ENCODE results near the gene WDR33. TPM values are rescaled to one million over a fixed set of nuclear protein-coding genes. Genes with fewer than 3 reads are reported as not detected.

The WDR33 gene
- total and polyA plus RNA-seq, 2 of the 13 experiments (the other 11 are each of a cell fraction or from before 2014, with no cell fraction given), result 54.9 to 78.2 TPM

GRCh38 chr2:127683757-127684156 is 127.2 kb downstream of the WDR33 start:
- TF ChIP-seq ZNF687 (CRISPR knock-in tag; IDR thresholded peaks at IDR 0.05) (0 out of 2 replicates have a peak, but pooled peaks have one; percentile 23), PLRG1 (conservative IDR thresholded peaks at IDR 0.05) (no peak)
- H3K36me3 ChIP-seq (replicated peaks in 1 of 2; ENCODE audit: control insufficient read depth in 1 of 2, insufficient read depth in 2 of 2, low read length in 2 of 2), result no peaks in the 10 kb centered on the region
- intact Hi-C loops (cut with micrococcal nuclease; ENCODE audit: unreplicated experiment) (no loop called here), in situ Hi-C loops (cut with HindIII; ENCODE audit: extremely low pct_ligation_motif_present, low pct_unique_long_range_greater_than_20kb) (no loop called here)
- no peak for ATAC-seq
- no peak overlapping the region for H2AFZ ChIP-seq (ENCODE audit: low read length)
- no peak overlapping the region for H3K4me2 ChIP-seq (ENCODE audit: low read depth, low read length)
- peaks cover 5% of the 10 kb centered on the region for H3K9me3 ChIP-seq (ENCODE audit: low read length)
- BruUV-seq (replicated peaks), result no TSS peak
- H3K79me2 ChIP-seq (ENCODE audit: insufficient read depth, low read length), result no peaks in the 10 kb centered on the region
- CTCF ChIA-PET (ENCODE audit: low intra/inter-chr PET ratio, low total read pairs), result no interaction called here
- H3K27ac ChIP-seq (ENCODE audit: extremely low read length, insufficient read depth, low read length), result no peak overlapping the region
- no peak for DNase-seq (ENCODE audit: low spot score)
- 73% methylated on average over 12 of the region's 15 CpGs for WGBS (ENCODE audit: low lambda C conversion rate)
- H3K9ac ChIP-seq (ENCODE audit: insufficient read depth, low read depth, low read length), result no peak overlapping the region
- H3K4me3 ChIP-seq (replicated peaks in 1 of 3; ENCODE audit: insufficient read depth in 1 of 3, low read depth in 2 of 3, low read length in 3 of 3), result no peak overlapping the region
- no peak for FAIRE-seq
- H4K20me1 ChIP-seq (ENCODE audit: insufficient read depth, low read length), result no peaks in the 10 kb centered on the region
- POLR2A ChIA-PET, result interaction anchor here (0.7 kb wide), 1 partner anchor 9 kb away, joined by 3 read pairs; no protein-coding TSS in a partner anchor
- H3K27me3 ChIP-seq (ENCODE audit: control insufficient read depth in 1 of 2, insufficient read depth in 2 of 2, low read length in 2 of 2), result peaks cover 3 to 49% of the 10 kb centered on the region in 2 experiments
- H3K4me1 ChIP-seq (ENCODE audit: insufficient read depth, low read length), result peaks cover 15% of the 10 kb centered on the region

GRCh38 chr2:127683056-127683455 is 127.9 kb downstream of the WDR33 start:
- TF ChIP-seq SOX6 (IDR thresholded peaks at IDR 0.05), result no peak
- no peak for TF ChIP-seq SOX6 (CRISPR knock-in tag; IDR thresholded peaks at IDR 0.05)
- TF ChIP-seq ZNF703 (CRISPR knock-in tag; IDR thresholded peaks at IDR 0.05; ENCODE audit: borderline replicate concordance), result no peak
- no peak for TF ChIP-seq ZNF329 (CRISPR knock-in tag; IDR thresholded peaks at IDR 0.05; ENCODE audit: low read depth)
- TF ChIP-seq DPF2 (CRISPR knock-in tag; IDR thresholded peaks at IDR 0.05; ENCODE audit: borderline replicate concordance, low read depth), result no peak
- no peak for TF ChIP-seq SP4 (CRISPR knock-in tag; IDR thresholded peaks at IDR 0.05)
- no peak for TF ChIP-seq ATM (IDR thresholded peaks at IDR 0.05; ENCODE audit: borderline replicate concordance)
- no peak for TF ChIP-seq XBP1 (CRISPR knock-in tag; IDR thresholded peaks at IDR 0.05)
- FAIRE-seq (no peak), ATAC-seq (no peak), DNase-seq (ENCODE audit: low spot score) (no peak)
- Histone ChIP-seq H3K4me3 (replicated peaks in 1 of 3; ENCODE audit: insufficient read depth in 1 of 3, low read depth in 2 of 3, low read length in 3 of 3) (no peak overlapping the region), H3K9me3 (ENCODE audit: low read length) (no peaks in the 10 kb centered on the region), H3K79me2 (ENCODE audit: insufficient read depth, low read length) (no peaks in the 10 kb centered on the region), H3K27ac (ENCODE audit: extremely low read length, insufficient read depth, low read length) (no peak overlapping the region), H3K36me3 (replicated peaks in 1 of 2; ENCODE audit: control insufficient read depth in 1 of 2, insufficient read depth in 2 of 2, low read length in 2 of 2) (no peaks in the 10 kb centered on the region), H4K20me1 (ENCODE audit: insufficient read depth, low read length) (no peaks in the 10 kb centered on the region), H3K9ac (ENCODE audit: insufficient read depth, low read depth, low read length) (no peak overlapping the region), H3K4me2 (ENCODE audit: low read depth, low read length) (no peak overlapping the region), H2AFZ (ENCODE audit: low read length) (no peak overlapping the region), H3K27me3 (ENCODE audit: control insufficient read depth in 1 of 2, insufficient read depth in 2 of 2, low read length in 2 of 2) (peaks cover 7 to 56% of the 10 kb centered on the region in 2 experiments), H3K4me1 (ENCODE audit: insufficient read depth, low read length) (peaks cover 15% of the 10 kb centered on the region)
- POLR2A ChIA-PET, result no interaction called here
- in situ Hi-C loops (cut with HindIII; ENCODE audit: extremely low pct_ligation_motif_present, low pct_unique_long_range_greater_than_20kb) (no loop called here), intact Hi-C loops (cut with micrococcal nuclease; ENCODE audit: unreplicated experiment) (no loop called here)
- no TSS peak for BruUV-seq (replicated peaks)
- CTCF ChIA-PET (ENCODE audit: low intra/inter-chr PET ratio, low total read pairs), result no interaction called here
